ENCODE results near the gene CYB561D1. TPM values are rescaled to one million over a fixed set of nuclear protein-coding genes. Genes with fewer than 3 reads are reported as not detected.
A peak's percentile ranks its signal among the peaks of the same experiment; 100 is the strongest.

Gene CYB561D1
- total and polyA plus RNA-seq, 9 of the 15 experiments (the other 6 are each of a cell fraction or from before 2014, with no cell fraction given): 0.71 to 7.2 (median 3.5) TPM

DNA sequence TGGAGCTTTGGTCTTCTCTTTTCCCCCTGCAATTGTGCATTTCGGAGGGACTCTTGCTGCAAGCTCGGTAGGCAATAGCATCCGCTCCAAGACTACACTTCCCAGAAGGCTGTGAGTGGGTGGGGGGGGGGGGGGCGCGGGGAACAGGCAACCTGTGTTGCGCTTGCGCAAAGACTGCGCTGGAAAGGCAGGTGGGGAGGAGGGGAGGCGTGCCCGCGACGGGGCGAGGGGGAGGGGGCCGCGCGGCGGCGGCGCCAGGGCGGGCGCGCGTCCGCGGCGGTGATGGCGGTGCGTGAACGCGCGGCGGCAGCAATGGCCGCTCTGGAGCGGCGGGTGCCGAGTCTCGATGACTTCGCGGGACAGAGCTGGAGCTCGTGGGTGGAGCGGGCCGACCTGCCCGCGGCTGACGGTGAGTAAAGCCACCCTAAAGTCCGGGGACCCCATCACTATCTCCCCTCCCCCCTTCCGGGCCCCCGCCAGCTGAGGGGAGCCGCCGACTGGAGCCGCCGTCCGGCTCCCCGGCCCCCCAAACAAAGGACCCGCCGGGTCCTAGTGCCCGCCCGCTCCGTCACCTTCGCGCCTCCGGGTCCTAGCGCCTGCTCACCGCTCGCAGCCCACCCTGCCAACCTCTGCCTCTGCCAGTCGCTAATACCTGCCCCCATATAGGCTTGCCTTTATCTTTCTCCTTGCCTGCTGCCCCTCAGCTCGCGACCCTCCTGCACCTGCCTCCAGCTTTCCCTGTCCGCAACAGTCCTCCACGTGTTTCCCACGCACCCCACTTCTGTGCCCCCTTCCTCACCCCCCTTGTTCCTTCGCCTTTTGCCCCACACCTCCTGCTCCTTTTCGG lies 10.0 kb upstream of the CYB561D1 start, which contains the start of gene ATXN7L2 (continued):
- TF ChIP-seq, protein P1, sequence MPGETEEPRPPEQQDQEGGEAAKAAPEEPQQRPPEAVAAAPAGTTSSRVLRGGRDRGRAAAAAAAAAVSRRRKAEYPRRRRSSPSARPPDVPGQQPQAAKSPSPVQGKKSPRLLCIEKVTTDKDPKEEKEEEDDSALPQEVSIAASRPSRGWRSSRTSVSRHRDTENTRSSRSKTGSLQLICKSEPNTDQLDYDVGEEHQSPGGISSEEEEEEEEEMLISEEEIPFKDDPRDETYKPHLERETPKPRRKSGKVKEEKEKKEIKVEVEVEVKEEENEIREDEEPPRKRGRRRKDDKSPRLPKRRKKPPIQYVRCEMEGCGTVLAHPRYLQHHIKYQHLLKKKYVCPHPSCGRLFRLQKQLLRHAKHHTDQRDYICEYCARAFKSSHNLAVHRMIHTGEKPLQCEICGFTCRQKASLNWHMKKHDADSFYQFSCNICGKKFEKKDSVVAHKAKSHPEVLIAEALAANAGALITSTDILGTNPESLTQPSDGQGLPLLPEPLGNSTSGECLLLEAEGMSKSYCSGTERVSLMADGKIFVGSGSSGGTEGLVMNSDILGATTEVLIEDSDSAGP (CRISPR knock-in tag; IDR thresholded peaks at IDR 0.05): peak; percentile 80; the same call in 1 of the 2 replicates
- TF ChIP-seq ZNF133 (CRISPR knock-in tag; IDR thresholded peaks at IDR 0.05) (no peak), ZNF282 (CRISPR knock-in tag; IDR thresholded peaks at IDR 0.05) (peak; percentile 79; the same call in 1 of the 2 replicates), NFIX (CRISPR knock-in tag; IDR thresholded peaks at IDR 0.05; ENCODE audit: low read depth) (no peak), EHMT2 (IDR thresholded peaks at IDR 0.05) (no peak; the same call in 1 of the 2 replicates), POU5F1 (IDR thresholded peaks at IDR 0.05; ENCODE audit: borderline replicate concordance, low read depth, low read length, partially characterized antibody) (no peak), XRCC4 (IDR thresholded peaks at IDR 0.05; ENCODE audit: extremely low read depth, insufficient read depth, insufficient read length) (no peak), ZC3H11A (IDR thresholded peaks at IDR 0.05; ENCODE audit: low read depth, low read length) (no peak), ZNF79 (CRISPR knock-in tag; IDR thresholded peaks at IDR 0.05; ENCODE audit: low read depth) (no peak), RFX7 (CRISPR knock-in tag; IDR thresholded peaks at IDR 0.05) (0 out of 2 replicates have a peak, but pooled peaks have one; percentile 67), DIDO1 (tag; IDR thresholded peaks at IDR 0.05; ENCODE audit: low read depth) (peak; percentile 79), HCFC1 (IDR thresholded peaks at IDR 0.05; ENCODE audit: low read depth, low read length) (peak; percentile 84), ZNF668 (CRISPR knock-in tag; IDR thresholded peaks at IDR 0.05) (no peak; the same call in 1 of the 2 replicates), PCBP2 (IDR thresholded peaks at IDR 0.05; ENCODE audit: low read depth, low read length, poor library complexity, severe bottlenecking) (no peak), HNRNPL (IDR thresholded peaks at IDR 0.05; ENCODE audit: low read depth, low read length) (peak; percentile 85), POLR2G (IDR thresholded peaks at IDR 0.05; ENCODE audit: low read depth, low read length) (peak; percentile 93), HDGF (IDR thresholded peaks at IDR 0.05) (no peak), STAT5B (CRISPR knock-in tag; IDR thresholded peaks at IDR 0.05) (no peak), SETDB1 (IDR thresholded peaks at IDR 0.05; ENCODE audit: low read length) (no peak)
- TF ChIP-seq, protein P2, sequence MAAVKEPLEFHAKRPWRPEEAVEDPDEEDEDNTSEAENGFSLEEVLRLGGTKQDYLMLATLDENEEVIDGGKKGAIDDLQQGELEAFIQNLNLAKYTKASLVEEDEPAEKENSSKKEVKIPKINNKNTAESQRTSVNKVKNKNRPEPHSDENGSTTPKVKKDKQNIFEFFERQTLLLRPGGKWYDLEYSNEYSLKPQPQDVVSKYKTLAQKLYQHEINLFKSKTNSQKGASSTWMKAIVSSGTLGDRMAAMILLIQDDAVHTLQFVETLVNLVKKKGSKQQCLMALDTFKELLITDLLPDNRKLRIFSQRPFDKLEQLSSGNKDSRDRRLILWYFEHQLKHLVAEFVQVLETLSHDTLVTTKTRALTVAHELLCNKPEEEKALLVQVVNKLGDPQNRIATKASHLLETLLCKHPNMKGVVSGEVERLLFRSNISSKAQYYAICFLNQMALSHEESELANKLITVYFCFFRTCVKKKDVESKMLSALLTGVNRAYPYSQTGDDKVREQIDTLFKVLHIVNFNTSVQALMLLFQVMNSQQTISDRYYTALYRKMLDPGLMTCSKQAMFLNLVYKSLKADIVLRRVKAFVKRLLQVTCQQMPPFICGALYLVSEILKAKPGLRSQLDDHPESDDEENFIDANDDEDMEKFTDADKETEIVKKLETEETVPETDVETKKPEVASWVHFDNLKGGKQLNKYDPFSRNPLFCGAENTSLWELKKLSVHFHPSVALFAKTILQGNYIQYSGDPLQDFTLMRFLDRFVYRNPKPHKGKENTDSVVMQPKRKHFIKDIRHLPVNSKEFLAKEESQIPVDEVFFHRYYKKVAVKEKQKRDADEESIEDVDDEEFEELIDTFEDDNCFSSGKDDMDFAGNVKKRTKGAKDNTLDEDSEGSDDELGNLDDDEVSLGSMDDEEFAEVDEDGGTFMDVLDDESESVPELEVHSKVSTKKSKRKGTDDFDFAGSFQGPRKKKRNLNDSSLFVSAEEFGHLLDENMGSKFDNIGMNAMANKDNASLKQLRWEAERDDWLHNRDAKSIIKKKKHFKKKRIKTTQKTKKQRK (IDR thresholded peaks at IDR 0.05; ENCODE audit: borderline replicate concordance, low read depth, low read length): 0 out of 2 replicates have a peak, but pooled peaks have one; percentile 13
- TF ChIP-seq, protein P3, sequence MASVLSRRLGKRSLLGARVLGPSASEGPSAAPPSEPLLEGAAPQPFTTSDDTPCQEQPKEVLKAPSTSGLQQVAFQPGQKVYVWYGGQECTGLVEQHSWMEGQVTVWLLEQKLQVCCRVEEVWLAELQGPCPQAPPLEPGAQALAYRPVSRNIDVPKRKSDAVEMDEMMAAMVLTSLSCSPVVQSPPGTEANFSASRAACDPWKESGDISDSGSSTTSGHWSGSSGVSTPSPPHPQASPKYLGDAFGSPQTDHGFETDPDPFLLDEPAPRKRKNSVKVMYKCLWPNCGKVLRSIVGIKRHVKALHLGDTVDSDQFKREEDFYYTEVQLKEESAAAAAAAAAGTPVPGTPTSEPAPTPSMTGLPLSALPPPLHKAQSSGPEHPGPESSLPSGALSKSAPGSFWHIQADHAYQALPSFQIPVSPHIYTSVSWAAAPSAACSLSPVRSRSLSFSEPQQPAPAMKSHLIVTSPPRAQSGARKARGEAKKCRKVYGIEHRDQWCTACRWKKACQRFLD (CRISPR knock-in tag; IDR thresholded peaks at IDR 0.05): peak; percentile 96
- TF ChIP-seq, protein P4, sequence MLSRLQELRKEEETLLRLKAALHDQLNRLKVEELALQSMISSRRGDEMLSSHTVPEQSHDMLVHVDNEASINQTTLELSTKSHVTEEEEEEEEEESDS (CRISPR knock-in tag; IDR thresholded peaks at IDR 0.05): no peak

Measured in K562 (cell line).